Osteocyte (in vitro differentiated cells): Measurements from ENCODE around the gene TRAF4. TPM values are rescaled to one million over a fixed set of nuclear protein-coding genes. Genes with fewer than 3 reads are reported as not detected.
"Not testable (repeated sequence)": the region's sequence is repeated elsewhere in the genome, so short reads cannot be mapped to it uniquely, and the experiment has no call there.

Source experiments
- DNase-seq: peaks from one replicate; pipeline ENCODE4 v3.0.0; 2021; ENCODE audit warnings: mixed read lengths; ENCODE audit not compliant: unreplicated experiment; ENCODE audit errors: extremely low spot score
- H3K27ac Mint-ChIP-seq: one replicate; pipeline ENCODE4 v1.8.0; 2021; ENCODE audit warnings: mild to moderate bottlenecking, mixed read lengths; ENCODE audit not compliant: unreplicated experiment
- H3K27me3 Mint-ChIP-seq: one replicate; pipeline ENCODE4 v1.8.0; 2021; ENCODE audit warnings: mixed read lengths; ENCODE audit not compliant: unreplicated experiment
- H3K36me3 Mint-ChIP-seq: one replicate; pipeline ENCODE4 v1.8.0; 2021; ENCODE audit warnings: mixed read lengths; ENCODE audit not compliant: unreplicated experiment
- H3K4me1 Mint-ChIP-seq: one replicate; pipeline ENCODE4 v1.8.0; 2021; ENCODE audit warnings: mixed read lengths; ENCODE audit not compliant: unreplicated experiment
- H3K4me3 Mint-ChIP-seq: one replicate; pipeline ENCODE4 v1.8.0; 2021; ENCODE audit warnings: mild to moderate bottlenecking, moderate library complexity, mixed read lengths; ENCODE audit not compliant: unreplicated experiment
- H3K9me3 Mint-ChIP-seq: one replicate; pipeline ENCODE4 v1.8.0; 2021; ENCODE audit warnings: mixed read lengths; ENCODE audit not compliant: unreplicated experiment
- total RNA-seq: library from RNA; stranded (reverse); gene quantifications from 2 replicates; pipeline ENCODE4 v1.2.1, GENCODE V29; 2021
- TF ChIP-seq, protein P1 (sequence below): fragments of 200-600 bp; sonication (generic); IDR thresholded peaks from 2 replicates; pipeline ENCODE4 v1.5.0; 2021; ENCODE audit warnings: antibody characterized with exemption, mild to moderate bottlenecking, moderate library complexity

TRAF4 gene
- total RNA-seq, 1 donor from 2014 or later: 95.5 TPM

- Mint-ChIP-seq H3K4me3 (no peak overlapping the region), H3K4me1 (no peaks in the 10 kb centered on the region), H3K27ac (no peak overlapping the region), H3K9me3 (no peaks in the 10 kb centered on the region), H3K36me3 (no peaks in the 10 kb centered on the region), H3K27me3 (no peaks in the 10 kb centered on the region)
- TF ChIP-seq, protein P1, sequence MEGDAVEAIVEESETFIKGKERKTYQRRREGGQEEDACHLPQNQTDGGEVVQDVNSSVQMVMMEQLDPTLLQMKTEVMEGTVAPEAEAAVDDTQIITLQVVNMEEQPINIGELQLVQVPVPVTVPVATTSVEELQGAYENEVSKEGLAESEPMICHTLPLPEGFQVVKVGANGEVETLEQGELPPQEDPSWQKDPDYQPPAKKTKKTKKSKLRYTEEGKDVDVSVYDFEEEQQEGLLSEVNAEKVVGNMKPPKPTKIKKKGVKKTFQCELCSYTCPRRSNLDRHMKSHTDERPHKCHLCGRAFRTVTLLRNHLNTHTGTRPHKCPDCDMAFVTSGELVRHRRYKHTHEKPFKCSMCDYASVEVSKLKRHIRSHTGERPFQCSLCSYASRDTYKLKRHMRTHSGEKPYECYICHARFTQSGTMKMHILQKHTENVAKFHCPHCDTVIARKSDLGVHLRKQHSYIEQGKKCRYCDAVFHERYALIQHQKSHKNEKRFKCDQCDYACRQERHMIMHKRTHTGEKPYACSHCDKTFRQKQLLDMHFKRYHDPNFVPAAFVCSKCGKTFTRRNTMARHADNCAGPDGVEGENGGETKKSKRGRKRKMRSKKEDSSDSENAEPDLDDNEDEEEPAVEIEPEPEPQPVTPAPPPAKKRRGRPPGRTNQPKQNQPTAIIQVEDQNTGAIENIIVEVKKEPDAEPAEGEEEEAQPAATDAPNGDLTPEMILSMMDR: no peak
- no peak for DNase-seq
Observed at GRCh38 chr17:28788100-28788499, 44.3 kb downstream of the TRAF4 start.

DNA sequence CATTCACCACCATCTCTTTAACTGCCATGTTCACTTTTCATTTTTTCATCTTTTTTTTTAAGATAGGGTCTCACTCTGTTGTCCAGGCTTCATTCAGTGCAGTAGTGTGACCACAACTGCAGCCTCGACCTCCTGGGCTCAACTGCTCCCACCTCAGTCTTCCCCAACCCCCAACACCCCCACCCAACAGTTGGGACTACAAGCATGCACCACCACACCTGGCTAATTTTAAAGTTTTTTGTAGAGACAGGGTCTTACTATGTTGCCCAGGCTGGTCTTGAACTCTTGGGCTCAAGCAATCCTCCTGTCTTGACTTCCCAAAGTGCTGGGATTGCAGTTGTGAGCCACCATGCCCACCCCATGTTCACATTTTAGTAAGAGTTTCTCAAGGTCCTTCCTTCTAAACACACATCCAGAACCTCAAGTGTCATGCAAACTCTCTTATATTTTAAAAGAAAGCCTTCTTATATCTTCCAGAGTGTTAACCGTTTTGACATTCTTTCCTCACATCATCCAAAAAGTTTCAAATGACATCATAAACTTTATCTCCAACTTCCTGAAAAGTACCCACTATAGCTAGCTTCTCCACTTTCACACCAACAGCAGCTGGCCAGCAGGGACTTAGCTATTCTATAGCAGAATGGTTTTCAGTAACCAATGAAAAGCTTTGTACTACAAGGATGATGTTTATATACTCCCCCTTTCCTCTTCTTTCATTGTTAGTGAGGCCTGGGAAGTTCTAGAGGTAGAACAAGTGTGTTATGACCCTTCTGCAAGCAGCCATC is 49.3 kb downstream of the TRAF4 start:
- Mint-ChIP-seq H3K36me3 (peaks cover 5% of the 10 kb centered on the region), H3K4me3 (no peak overlapping the region), H3K27me3 (no peaks in the 10 kb centered on the region), H3K27ac (no peak overlapping the region), H3K9me3 (no peaks in the 10 kb centered on the region), H3K4me1 (peaks cover 2% of the 10 kb centered on the region)
- TF ChIP-seq, protein P1: no peak
- no peak for DNase-seq

GRCh38 chr17:28794846-28795441 is 51.1 kb downstream of the TRAF4 start:
- not testable (repeated sequence) for H3K27me3 Mint-ChIP-seq, DNase-seq, H3K4me3 Mint-ChIP-seq, H3K27ac Mint-ChIP-seq, H3K36me3 Mint-ChIP-seq, H3K9me3 Mint-ChIP-seq, H3K4me1 Mint-ChIP-seq

GRCh38 chr17:28796062-28796461 is 52.3 kb downstream of the TRAF4 start:
- no peak overlapping the region for H3K27ac Mint-ChIP-seq
- no peak for DNase-seq
- H3K9me3 Mint-ChIP-seq: no peaks in the 10 kb centered on the region
- H3K36me3 Mint-ChIP-seq: peaks cover 5% of the 10 kb centered on the region
- no peaks in the 10 kb centered on the region for H3K27me3 Mint-ChIP-seq
- TF ChIP-seq, protein P1: no peak
- H3K4me3 Mint-ChIP-seq: no peak overlapping the region
- peaks cover 2% of the 10 kb centered on the region for H3K4me1 Mint-ChIP-seq

Other genes starting within 250 kb of the TRAF4 start
- gene FOXN1, start 237.7 kb upstream of the TRAF4 start, total RNA-seq: not detected in 2 replicates
- gene UNC119, start 191.4 kb upstream of the TRAF4 start, total RNA-seq: 26.0 and 34.9 TPM in 2 replicates
- 80.0 and 84.3 TPM in 2 replicates for gene PIGS, start 172.5 kb upstream of the TRAF4 start, total RNA-seq
- 2.7 and 3.2 TPM in 2 replicates for gene ALDOC, start 167.1 kb upstream of the TRAF4 start, total RNA-seq
- 15.2 and 15.6 TPM in 2 replicates for gene SPAG5, start 145.0 kb upstream of the TRAF4 start, total RNA-seq
- 7.9 and 10.3 TPM in 2 replicates for gene RSKR, start 129.8 kb upstream of the TRAF4 start, total RNA-seq
- 159 and 173 TPM in 2 replicates for gene BLTP2, start 98.9 kb upstream of the TRAF4 start, total RNA-seq
- gene SDF2, start 82.1 kb upstream of the TRAF4 start, total RNA-seq: 71.0 and 73.0 TPM in 2 replicates
- 91.2 and 92.0 TPM in 2 replicates for gene SUPT6H, start 81.8 kb upstream of the TRAF4 start, total RNA-seq
- 2.1 and 3.0 TPM in 2 replicates for gene PROCA1, start 32.1 kb upstream of the TRAF4 start, total RNA-seq
- 153 TPM in 2 replicates for gene RAB34, start 26.1 kb upstream of the TRAF4 start, total RNA-seq
- 1,390 and 1,395 TPM in 2 replicates for gene RPL23A, start 24.0 kb upstream of the TRAF4 start, total RNA-seq
- 3.8 and 5.8 TPM in 2 replicates for gene TLCD1, start 17.8 kb upstream of the TRAF4 start, total RNA-seq
- gene NEK8, start 15.2 kb upstream of the TRAF4 start, total RNA-seq: 8.5 and 9.9 TPM in 2 replicates
- gene FAM222B, start 98.8 kb downstream of the TRAF4 start, total RNA-seq: 19.4 and 21.2 TPM in 2 replicates
- 38.3 and 38.5 TPM in 2 replicates for gene ERAL1, start 111.0 kb downstream of the TRAF4 start, total RNA-seq
- gene FLOT2, start 153.7 kb downstream of the TRAF4 start, total RNA-seq: 95.8 and 104 TPM in 2 replicates
- gene DHRS13, start 159.1 kb downstream of the TRAF4 start, total RNA-seq: 10.7 and 12.4 TPM in 2 replicates
- gene PHF12, start 207.5 kb downstream of the TRAF4 start, total RNA-seq: 50.3 and 52.8 TPM in 2 replicates